RWPE1 (cell line): ENCODE results near the gene AFDN.

Experiments used
- CTCF ChIA-PET: fragments of 350-600 bp; sonication (Branson Sonifier 250); formaldehyde crosslinking; extraction: SDS; loops from one replicate; lab custom pipeline; 2021; lab: Yijun Ruan, JAX
- POLR2A ChIA-PET: fragments of 400-600 bp; formaldehyde crosslinking; extraction: SDS; loops from one replicate; lab custom pipeline; 2020; ENCODE audit warnings: antibody characterized with exemption; ENCODE audit not compliant: low non-redundant PET; lab: Yijun Ruan, JAX
- DNase-seq: peaks from one replicate; pipeline ENCODE4 v3.0.0; 2012; ENCODE audit warnings: low spot score
- H3K27ac ChIP-seq: fragments of 450-650 bp; 2 replicates; pipeline ENCODE4 v1.5.1; 2017
- TF ChIP-seq, protein P1 (sequence below): fragments of 450-650 bp; conservative IDR thresholded peaks from 2 replicates; pipeline ENCODE4 v1.5.1; 2017; ENCODE audit warnings: low read depth, mild to moderate bottlenecking

The AFDN gene

DNA sequence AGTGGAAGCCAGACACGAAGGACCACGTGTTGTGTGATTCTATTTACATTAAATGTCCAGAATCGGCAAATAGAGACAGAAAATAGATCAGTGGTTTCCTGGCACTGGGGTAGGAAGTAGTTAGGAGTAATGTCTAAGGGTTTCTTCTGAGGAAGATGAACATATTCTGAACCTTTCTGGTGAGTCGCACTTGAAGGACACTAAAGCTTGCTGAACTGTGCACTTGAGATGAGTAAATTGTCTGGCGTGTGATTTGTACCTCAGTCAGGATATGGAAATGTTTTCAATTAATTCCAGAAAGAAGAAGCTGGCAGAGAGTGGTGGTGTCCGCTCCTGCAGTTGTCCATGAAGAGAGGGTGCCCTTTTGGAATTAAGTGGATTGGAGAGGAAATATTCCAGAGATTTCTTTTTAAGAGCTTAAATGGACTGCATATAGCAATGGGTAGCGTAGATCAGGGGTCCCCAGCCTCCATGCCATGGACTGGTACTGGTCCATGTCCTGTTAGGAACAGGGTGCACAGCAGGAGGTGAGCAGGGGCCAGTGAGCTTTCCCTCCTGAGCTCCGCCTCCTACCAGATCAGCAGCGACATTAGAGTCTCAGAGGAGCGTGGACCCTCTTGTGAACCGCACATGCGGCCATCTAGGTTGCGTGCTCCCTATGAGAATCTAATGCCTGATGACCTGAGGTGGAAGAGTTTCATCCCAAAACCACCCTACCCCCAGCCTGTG is 158.3 kb downstream of the AFDN start:
- no peak overlapping the region for H3K27ac ChIP-seq
- ChIA-PET POLR2A (no interaction called here), CTCF (no interaction called here)
- TF ChIP-seq, protein P1, sequence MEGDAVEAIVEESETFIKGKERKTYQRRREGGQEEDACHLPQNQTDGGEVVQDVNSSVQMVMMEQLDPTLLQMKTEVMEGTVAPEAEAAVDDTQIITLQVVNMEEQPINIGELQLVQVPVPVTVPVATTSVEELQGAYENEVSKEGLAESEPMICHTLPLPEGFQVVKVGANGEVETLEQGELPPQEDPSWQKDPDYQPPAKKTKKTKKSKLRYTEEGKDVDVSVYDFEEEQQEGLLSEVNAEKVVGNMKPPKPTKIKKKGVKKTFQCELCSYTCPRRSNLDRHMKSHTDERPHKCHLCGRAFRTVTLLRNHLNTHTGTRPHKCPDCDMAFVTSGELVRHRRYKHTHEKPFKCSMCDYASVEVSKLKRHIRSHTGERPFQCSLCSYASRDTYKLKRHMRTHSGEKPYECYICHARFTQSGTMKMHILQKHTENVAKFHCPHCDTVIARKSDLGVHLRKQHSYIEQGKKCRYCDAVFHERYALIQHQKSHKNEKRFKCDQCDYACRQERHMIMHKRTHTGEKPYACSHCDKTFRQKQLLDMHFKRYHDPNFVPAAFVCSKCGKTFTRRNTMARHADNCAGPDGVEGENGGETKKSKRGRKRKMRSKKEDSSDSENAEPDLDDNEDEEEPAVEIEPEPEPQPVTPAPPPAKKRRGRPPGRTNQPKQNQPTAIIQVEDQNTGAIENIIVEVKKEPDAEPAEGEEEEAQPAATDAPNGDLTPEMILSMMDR, result no peak
- no peak for DNase-seq

DNA sequence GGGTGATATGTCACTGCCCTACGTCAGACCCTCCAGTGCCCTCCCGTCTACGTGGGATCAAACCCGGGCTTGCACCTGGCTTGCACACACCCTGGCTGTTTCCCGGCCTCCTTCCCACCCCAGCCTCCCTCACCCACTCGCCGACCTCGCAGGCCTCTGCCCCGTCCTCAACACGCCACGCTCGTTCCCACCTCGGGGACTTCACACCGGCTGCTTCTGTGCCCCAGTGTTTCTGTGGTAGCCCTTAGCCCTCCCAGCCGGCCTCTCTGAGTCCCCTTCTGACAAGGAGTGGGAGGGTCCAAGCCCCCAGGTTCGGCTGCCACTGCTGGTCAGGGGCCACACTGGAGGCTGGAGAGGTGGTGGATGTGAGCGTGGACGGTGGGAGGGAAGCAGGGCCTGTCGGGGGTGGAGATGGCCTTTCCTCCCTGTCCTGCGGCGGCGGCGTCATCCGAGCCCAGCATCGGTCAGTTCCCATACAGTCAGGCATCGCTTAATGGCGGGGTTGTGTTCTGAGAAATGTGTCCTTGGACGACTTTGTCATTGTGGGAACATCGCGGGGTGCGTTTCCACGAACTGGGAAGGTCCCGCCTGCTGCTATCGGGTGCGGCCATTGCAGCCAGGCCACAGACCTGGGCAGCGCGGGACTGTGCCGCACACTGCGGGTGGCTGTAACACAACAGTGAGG is 159.3 kb downstream of the AFDN start:
- no peak overlapping the region for H3K27ac ChIP-seq
- TF ChIP-seq, protein P1, result no peak
- CTCF ChIA-PET, result no interaction called here
- POLR2A ChIA-PET, result no interaction called here
- no peak for DNase-seq

DNA sequence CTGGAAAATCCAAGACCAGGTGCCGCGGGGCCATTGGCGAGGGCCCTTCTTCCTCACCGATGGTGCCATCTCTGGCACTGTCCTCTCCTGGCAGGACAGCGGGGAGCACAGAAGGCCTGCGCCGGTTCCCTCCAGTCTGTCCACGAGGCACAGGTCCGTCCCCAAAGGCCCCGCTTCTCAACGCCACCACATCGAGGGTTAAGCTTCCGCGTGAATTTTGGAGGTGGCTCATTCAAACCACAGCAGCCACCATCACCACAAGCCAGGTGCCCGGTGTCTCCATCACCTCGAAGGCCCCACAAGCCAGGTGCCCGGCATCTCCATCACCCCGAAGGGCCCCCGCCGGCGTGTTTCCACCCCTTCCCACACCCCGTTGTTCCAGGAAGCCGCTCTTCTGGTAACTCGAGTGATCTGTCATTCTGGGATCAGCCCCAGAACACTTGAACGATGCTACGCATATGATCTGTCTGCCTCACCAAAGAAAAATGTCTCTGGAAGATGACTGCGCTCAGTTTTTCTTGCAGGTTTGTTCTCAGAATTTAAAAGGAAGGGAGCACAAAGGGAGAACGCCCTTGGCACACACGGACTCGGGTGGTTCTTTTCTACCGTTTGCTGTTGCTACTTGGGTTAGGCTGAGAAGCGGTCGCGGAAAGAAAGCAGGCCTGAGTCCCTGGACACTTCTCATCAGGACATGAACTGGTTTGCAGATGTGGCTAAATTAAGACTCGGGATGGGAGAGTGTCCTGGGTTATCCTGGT is 160.9 kb downstream of the AFDN start:
- POLR2A ChIA-PET, result no interaction called here
- no peak for DNase-seq
- H3K27ac ChIP-seq, result no peak overlapping the region
- TF ChIP-seq, protein P1, result no peak
- CTCF ChIA-PET, result no interaction called here

DNA sequence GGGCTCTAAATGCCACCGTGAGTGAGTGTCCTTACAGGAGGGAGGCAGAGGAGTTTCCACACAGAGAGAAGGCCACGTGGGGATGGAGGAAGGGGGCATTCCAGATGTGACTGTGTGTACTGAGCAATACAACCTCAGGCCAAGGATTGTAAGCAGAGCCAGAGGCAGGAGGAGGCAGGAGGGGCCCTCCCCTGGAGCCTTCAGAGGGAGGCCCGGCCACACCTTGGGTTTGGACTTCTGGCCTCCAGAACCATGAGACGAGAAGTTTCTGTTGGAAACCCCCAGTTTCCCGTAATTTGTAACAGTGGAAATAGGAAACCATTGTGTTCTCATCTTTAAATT is 161.4 kb downstream of the AFDN start:
- POLR2A ChIA-PET, result no interaction called here
- H3K27ac ChIP-seq, result no peak overlapping the region
- TF ChIP-seq, protein P1, result no peak
- no peak for DNase-seq
- CTCF ChIA-PET, result no interaction called here

DNA sequence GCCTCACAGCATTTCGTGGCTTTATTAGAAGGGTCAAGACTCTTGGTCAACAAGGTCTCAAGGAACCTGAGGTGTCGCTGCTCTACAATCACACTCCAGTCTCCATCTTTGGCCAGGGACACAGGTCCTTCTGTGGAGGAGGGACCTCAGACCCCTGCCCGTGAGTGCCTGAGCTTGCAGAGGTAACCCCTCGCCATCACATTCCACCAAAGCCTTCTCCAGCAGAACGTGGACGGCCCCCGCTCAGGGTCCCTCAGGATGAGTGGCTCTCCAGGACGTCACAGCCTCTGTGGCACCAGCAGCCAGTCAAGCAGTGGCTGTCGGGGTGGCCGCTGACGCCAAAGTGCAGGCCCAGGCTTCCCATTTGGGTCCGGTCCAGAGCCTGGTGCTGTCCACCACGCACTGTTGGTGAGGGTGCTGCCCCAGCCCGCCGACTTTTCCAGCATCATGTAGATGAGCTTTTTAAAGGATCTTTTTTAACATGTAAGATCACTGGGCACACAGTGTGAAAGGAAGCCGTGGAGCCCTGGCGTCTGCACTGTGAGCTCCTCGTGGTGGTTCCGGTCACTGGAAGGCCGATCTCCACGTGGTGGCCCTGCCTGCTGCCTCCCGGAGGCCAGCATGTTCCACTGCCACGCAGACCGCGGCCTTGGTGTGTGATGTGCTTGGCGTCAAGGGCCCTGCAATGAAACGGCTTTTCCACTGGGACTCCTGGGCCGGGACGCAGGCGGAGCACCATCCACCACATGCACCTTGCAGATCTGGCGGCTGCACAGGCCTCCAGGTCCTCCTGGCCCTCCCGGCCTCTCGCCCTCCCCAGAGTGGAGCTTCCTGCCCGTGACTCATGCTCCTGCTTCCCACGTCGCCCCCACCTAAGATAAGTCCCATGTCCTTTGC is 162.5 kb downstream of the AFDN start:
- H3K27ac ChIP-seq, result no peak overlapping the region
- POLR2A ChIA-PET, result no interaction called here
- CTCF ChIA-PET, result no interaction called here
- no peak for DNase-seq
- TF ChIP-seq, protein P1, result no peak
